ENCODE measurements around the gene CTPS2.

- no peak for TF ChIP-seq CTCF (IDR thresholded peaks at IDR 0.05)
- no peak for TF ChIP-seq POLR2A (IDR thresholded peaks at IDR 0.05)
- no peak for TF ChIP-seq POLR2AphosphoS5 (IDR thresholded peaks at IDR 0.05)
Observed at GRCh38 chrX:16617382-16617781, 95.1 kb downstream of the CTPS2 start.

Data from stomach (tissue), 4 donors.